SHP77 treated with DMSO at 0.1 percent for 48 hours (cell line): Measurements from ENCODE around the gene ALK.
"Not testable (repeated sequence)": the region's sequence is repeated elsewhere in the genome, so short reads cannot be mapped to it uniquely, and the experiment has no call there.

Experiments used
- DNase-seq: peaks from one replicate; lab custom pipeline; 2025; lab: John Stamatoyannopoulos, UW

ALK gene

GRCh38 chr2:29273004-29273684 is 648.2 kb downstream of the ALK start:
- DNase-seq = no peak

GRCh38 chr2:29272311-29272710 is 649.1 kb downstream of the ALK start:
- DNase-seq = no peak

- no peak for DNase-seq
These were observed 650.7 kb downstream of the ALK start for GRCh38 chr2:29270701-29271121.

GRCh38 chr2:29269765-29270109 is 651.6 kb downstream of the ALK start:
- no peak for DNase-seq

GRCh38 chr2:29269095-29269764 is 652.2 kb downstream of the ALK start:
- no peak for DNase-seq

GRCh38 chr2:29267720-29268119 is 653.7 kb downstream of the ALK start:
- DNase-seq = no peak

GRCh38 chr2:29263886-29264285 is 657.5 kb downstream of the ALK start:
- no peak for DNase-seq

- no peak for DNase-seq
These were observed 658.6 kb downstream of the ALK start for GRCh38 chr2:29262681-29263260.

- no peak for DNase-seq
These were observed 660.4 kb downstream of the ALK start for GRCh38 chr2:29261003-29261402.

GRCh38 chr2:29260142-29260772 is 661.1 kb downstream of the ALK start:
- no peak for DNase-seq

GRCh38 chr2:29259221-29259620 is 662.2 kb downstream of the ALK start:
- no peak for DNase-seq

GRCh38 chr2:29255004-29255403 is 666.4 kb downstream of the ALK start:
- DNase-seq = no peak

GRCh38 chr2:29253495-29254275 is 667.7 kb downstream of the ALK start:
- not testable (repeated sequence) for DNase-seq

GRCh38 chr2:29253026-29253425 is 668.4 kb downstream of the ALK start:
- no peak for DNase-seq

GRCh38 chr2:29251406-29251805 is 670.0 kb downstream of the ALK start:
- no peak for DNase-seq

- no peak for DNase-seq
These were observed 670.4 kb downstream of the ALK start for GRCh38 chr2:29250977-29251376.

GRCh38 chr2:29249666-29250253 is 671.6 kb downstream of the ALK start:
- DNase-seq = no peak

GRCh38 chr2:29247336-29247914 is 674.0 kb downstream of the ALK start:
- DNase-seq = no peak

- no peak for DNase-seq
These were observed 674.7 kb downstream of the ALK start for GRCh38 chr2:29246383-29247300.

GRCh38 chr2:29245742-29246382 is 675.5 kb downstream of the ALK start:
- no peak for DNase-seq
